GM19397 (cell line): ENCODE measurements around the gene KLHL24.
"Not testable (repeated sequence)": the region's sequence is repeated elsewhere in the genome, so short reads cannot be mapped to it uniquely, and the experiment has no call there.

Experiments used
- ATAC-seq: cut with Tn5 transposase; IDR thresholded peaks from one replicate; pipeline ENCODE4 v1.9.1; 2021; ENCODE audit warnings: mild to moderate bottlenecking, moderate library complexity; ENCODE audit not compliant: unreplicated experiment

KLHL24 gene

DNA sequence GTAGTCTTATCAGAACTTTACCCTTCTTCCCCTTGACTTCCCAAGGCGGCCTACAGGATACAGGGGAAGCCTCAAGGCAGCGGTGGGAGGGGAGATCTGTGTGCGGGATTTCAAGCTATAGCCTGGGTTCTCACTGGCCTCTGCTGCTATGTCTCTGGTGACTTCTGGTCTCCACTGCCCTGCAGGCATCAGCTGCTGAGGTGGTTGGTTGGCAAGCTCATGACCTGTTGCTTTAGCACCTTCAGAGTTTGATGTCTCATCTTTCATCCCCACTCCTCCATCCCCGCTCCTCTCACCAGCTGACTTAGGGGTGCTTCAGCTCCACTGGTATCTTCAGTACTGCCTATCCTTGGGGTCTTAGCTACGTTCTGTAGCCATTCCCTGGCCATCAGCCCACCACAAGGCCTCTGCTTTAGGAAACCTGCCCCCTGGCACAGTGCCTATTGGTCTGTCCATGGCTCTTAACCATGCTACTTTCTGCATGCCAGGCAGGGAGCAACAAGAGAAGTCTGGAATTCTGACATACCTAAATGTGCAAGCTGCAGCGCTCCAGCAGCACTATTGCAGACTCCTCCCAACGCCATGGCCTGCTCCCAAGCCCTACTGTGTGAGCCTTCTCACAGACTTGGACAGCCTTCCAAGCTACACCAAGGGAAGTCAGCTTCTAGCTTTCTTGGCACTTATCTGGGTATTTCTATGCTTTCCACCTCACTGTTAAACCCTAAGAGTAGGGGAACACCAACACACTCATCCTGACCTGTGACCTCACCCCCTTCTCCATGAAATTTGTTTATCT lies 60.3 kb downstream of the KLHL24 start:
- ATAC-seq, result no peak

GRCh38 chr3:183697123-183697609 lies 61.7 kb downstream of the KLHL24 start:
- ATAC-seq, result no peak

DNA sequence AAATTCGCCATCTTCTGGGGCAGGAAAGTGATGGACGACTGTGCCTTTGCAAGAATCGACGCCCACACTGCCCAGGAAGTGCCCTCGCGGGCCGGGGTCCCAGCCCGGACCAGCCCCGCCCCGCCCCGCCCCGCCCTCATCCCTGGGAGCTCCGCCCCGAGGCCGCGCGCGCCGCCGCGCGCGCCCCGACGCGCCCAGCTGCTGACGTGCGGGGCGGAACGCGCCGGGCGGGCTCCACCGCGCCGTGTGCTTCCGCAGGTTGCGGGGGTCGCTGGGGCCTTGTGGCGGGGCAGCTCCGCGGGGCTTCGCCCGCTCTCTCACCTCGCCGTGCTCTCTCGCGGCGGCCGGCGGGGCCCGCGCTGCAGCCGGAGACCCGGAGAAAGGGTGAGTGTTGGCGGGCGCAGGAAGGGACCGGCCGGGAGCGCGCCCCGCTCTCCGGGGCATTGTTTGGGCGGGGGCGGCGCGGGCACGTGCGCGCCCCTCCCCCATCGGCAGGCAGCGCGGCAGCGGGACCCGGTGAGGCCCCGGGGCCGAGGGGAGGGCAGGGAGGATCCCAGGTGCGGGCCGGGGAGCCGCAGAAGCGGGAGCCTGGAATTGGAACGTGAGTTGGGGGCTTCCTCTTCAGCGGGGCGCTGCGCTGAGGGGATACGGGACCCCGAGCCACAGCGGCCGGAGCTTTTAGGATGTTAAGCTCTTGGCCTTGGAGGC lies 62.3 kb downstream of the KLHL24 start, which contains the start of gene YEATS2:
YEATS2 (plus strand) TSS at position 188 of the 708 bp plus-strand sequence. CDS start 17,366 bp downstream, outside the sequence.
- peak; percentile 94 for ATAC-seq

DNA sequence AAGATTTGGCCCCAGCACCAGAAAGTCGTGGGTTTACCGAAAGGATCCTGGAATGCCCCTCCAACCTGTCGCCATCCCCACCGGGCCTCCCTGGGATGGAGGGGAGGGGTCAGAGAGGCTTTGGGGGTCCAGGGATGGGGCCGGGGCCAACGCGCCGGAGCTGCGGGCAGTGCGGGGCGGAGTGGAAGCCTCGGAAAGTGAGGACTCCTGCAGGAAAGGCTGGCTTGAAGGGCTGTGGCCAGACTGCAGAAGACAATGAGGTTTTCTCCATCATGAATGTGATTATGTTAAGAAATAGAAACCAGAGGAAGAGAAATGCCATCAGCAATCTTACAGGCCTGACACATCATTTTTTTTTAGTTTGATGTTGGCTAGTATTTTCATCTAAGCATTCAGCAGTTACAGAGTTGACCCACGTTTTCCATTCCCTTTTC lies 62.9 kb downstream of the KLHL24 start:
- peak; percentile 7 for ATAC-seq

GRCh38 chr3:183698756-183699155 lies 63.3 kb downstream of the KLHL24 start:
- no peak for ATAC-seq

- ATAC-seq, result no peak
These were observed 64.0 kb downstream of the KLHL24 start for GRCh38 chr3:183699238-183699947.

GRCh38 chr3:183701744-183702143 lies 66.3 kb downstream of the KLHL24 start:
- ATAC-seq, result no peak

- not testable (repeated sequence) for ATAC-seq
These were observed 68.5 kb downstream of the KLHL24 start for GRCh38 chr3:183703892-183704291.

GRCh38 chr3:183710231-183710630 lies 74.8 kb downstream of the KLHL24 start:
- no peak for ATAC-seq

- ATAC-seq, result no peak
These were observed 76.1 kb downstream of the KLHL24 start for GRCh38 chr3:183711516-183711915.

DNA sequence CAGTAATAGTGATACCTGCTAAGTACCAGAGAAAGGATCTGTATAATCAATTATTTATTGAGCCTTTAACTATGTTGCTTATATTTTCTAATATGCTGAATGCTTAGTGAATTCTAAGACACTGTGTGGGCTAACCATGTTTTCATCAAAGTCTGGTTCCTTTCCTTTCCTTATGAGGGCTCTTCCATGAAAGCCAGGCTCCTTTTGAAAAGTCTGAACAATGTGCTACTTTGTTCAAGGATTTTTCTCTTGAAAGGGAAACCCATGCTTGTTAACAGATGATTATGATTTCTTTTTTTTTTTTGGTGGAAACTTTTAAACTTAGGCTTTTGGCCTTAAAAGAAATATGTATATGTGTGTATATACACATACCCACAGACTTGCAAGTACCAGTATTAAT lies 79.2 kb downstream of the KLHL24 start:
- ATAC-seq, result no peak

DNA sequence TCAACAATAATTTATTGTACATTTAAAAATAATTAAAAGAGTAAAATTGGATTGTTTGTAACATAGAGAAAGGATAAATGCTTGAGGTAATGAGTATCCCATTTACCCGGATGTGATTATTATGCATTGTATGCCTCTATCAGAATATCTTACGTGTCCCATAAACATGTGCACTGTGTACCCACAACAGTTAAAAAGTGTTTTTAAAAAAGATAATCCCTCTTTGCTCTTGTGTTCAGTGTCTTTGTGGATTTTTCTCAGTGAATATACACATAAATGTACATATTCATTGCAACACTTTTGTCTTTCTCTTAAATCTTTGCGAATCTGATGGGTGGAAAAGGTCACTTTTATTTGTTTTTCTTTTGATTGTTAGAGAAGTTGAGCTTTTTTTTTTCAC lies 82.6 kb downstream of the KLHL24 start:
- ATAC-seq, result no peak

DNA sequence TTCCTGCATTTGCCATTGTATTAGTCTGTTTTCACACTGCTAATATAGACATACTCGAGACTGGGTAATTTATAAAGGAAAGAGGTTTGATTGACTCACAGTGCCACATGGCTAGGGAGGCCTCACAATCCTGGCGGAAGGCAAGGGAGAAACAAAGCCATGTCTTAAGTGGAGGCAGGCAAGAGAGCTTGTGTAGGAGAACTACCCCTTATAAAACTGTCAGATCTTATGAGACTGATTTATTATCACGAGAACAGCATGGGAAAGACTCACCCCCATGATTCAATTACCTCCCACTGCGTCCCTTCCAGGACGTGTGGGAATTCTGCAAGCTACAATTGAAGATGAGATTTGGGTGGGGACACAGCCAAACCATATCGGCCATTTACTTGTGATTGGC lies 90.0 kb downstream of the KLHL24 start:
- ATAC-seq, result no peak

GRCh38 chr3:183728204-183728603 lies 92.8 kb downstream of the KLHL24 start:
- ATAC-seq, result no peak

DNA sequence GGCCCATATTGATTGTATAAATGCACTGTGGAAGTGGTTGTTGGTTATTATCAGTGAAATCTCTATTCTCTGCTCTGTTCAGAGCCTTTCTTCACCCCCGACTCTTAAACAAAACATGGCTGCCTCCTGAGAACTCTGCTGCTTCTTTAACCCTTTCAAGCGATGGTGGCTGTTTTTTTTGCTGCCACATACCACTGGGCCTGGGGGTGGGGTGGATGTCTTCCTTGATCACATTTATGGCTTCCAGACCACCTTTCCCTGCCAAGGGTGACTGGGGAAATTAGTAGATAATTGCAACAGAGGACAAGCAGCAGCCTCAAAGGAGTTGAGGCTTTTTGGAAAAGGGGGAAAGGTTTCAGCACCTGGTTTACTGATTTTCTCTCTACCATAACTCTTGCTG lies 94.9 kb downstream of the KLHL24 start:
- no peak for ATAC-seq

GRCh38 chr3:183731611-183732010 lies 96.2 kb downstream of the KLHL24 start:
- ATAC-seq, result no peak

DNA sequence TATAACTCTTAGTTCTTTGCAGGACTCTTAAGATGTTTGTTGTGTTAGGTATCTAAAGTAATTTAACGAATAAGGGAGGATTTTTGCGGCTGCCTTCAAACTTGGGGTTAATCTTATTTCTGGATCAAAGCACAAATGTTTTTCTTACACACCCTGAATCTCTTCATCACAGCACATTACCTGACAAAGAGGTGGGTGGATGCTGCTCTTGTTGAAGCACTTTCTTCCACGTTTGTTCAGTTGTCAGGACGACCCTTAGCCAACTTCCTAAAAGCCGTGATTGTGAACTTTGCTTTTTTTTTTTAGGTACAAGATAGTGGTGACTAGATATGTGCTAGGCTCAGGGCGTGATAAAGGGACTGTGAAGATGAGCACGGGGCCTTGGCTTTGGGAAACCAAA lies 98.1 kb downstream of the KLHL24 start:
- ATAC-seq, result no peak
